ENCODE measurements around the gene GEN1.

GRCh38 chr2:17799301-17800120, 45.6 kb downstream of the GEN1 start:
- TF ChIP-seq CTCF (IDR thresholded peaks at IDR 0.05; ENCODE audit: low read length) = no peak
- no peak for TF ChIP-seq EZH2phosphoT487 (IDR thresholded peaks at IDR 0.05; ENCODE audit: low read length)
- TF ChIP-seq EZH2 (optimal IDR thresholded peaks at IDR 0.05; ENCODE audit: low read depth, low read length) = no peak

Measured in MM.1S (cell line).